Astrocyte (in vitro differentiated cells and primary cell): Measurements from ENCODE around the gene AFF3. TPM values are rescaled to one million over a fixed set of nuclear protein-coding genes. Genes with fewer than 3 reads are reported as not detected.

Experiments
- DNase-seq: peaks from one replicate; pipeline ENCODE4 v3.0.0-alpha.2; 2010; ENCODE audit warnings: low read depth
- FAIRE-seq: peaks from 2 replicates; lab custom pipeline; 2011; peaks lifted over from hg19 to GRCh38; lab: Jason Lieb, UNC
- H2AFZ ChIP-seq: 2 replicates; pipeline ENCODE4 v1.6.0; 2012; ENCODE audit warnings: low read depth, low read length, inconsistent platforms
- H3K27ac ChIP-seq: 2 replicates; pipeline ENCODE4 v1.5.1; 2011; ENCODE audit warnings: low read depth, low read length, inconsistent platforms
- H3K27me3 ChIP-seq: 2 replicates; pipeline ENCODE4 v1.6.0; 2011; ENCODE audit warnings: low read length, inconsistent platforms; ENCODE audit not compliant: insufficient read depth
- H3K36me3 ChIP-seq: 2 replicates; pipeline ENCODE4 v1.5.1; 2011; ENCODE audit warnings: low read length, inconsistent platforms; ENCODE audit not compliant: insufficient read depth
- H3K4me1 ChIP-seq: 2 replicates; pipeline ENCODE4 v1.5.1; 2011; ENCODE audit warnings: low read length, inconsistent platforms; ENCODE audit not compliant: insufficient read depth
- H3K4me2 ChIP-seq: 2 replicates; pipeline ENCODE4 v1.6.0; 2012; ENCODE audit warnings: low read length, inconsistent platforms
- H3K4me3 ChIP-seq: 2 replicates; pipeline ENCODE4 v1.5.1; 2011; ENCODE audit warnings: low read depth, mild to moderate bottlenecking, low read length, inconsistent platforms; ENCODE audit not compliant: insufficient read depth
- H3K79me2 ChIP-seq: 2 replicates; pipeline ENCODE4 v1.6.0; 2012; ENCODE audit warnings: mild to moderate bottlenecking, low read length, inconsistent platforms; ENCODE audit not compliant: insufficient read depth
- H3K9ac ChIP-seq: 2 replicates; pipeline ENCODE4 v1.6.0; 2012; ENCODE audit warnings: mild to moderate bottlenecking, low read length, inconsistent platforms
- H3K9me3 ChIP-seq: 2 replicates; pipeline ENCODE4 v1.5.1; 2012; ENCODE audit warnings: low read depth, mild to moderate bottlenecking, low read length, inconsistent platforms; ENCODE audit not compliant: insufficient read depth
- H4K20me1 ChIP-seq: 2 replicates; pipeline ENCODE4 v1.6.0; 2012; ENCODE audit warnings: low read length, inconsistent platforms; ENCODE audit not compliant: insufficient read depth
- H3K27ac Mint-ChIP-seq: one replicate; pipeline ENCODE4 v1.8.0; 2021; ENCODE audit warnings: mild to moderate bottlenecking, mixed read lengths; ENCODE audit not compliant: unreplicated experiment
- H3K27me3 Mint-ChIP-seq: one replicate; pipeline ENCODE4 v1.8.0; 2021; ENCODE audit warnings: low read depth, mixed read lengths; ENCODE audit not compliant: unreplicated experiment
- H3K36me3 Mint-ChIP-seq: one replicate; pipeline ENCODE4 v1.8.0; 2021; ENCODE audit warnings: low read depth, mixed read lengths; ENCODE audit not compliant: unreplicated experiment
- H3K4me1 Mint-ChIP-seq: one replicate; pipeline ENCODE4 v1.8.0; 2021; ENCODE audit warnings: low read depth, mixed read lengths; ENCODE audit not compliant: unreplicated experiment
- H3K4me3 Mint-ChIP-seq: one replicate; pipeline ENCODE4 v1.8.0; 2021; ENCODE audit warnings: mild to moderate bottlenecking, moderate library complexity, mixed read lengths; ENCODE audit not compliant: unreplicated experiment
- H3K9me3 Mint-ChIP-seq: one replicate; pipeline ENCODE4 v1.8.0; 2021; ENCODE audit warnings: mild to moderate bottlenecking, mixed read lengths; ENCODE audit not compliant: unreplicated experiment
- EZH2 ChIP-seq: IDR thresholded peaks from 2 replicates; pipeline ENCODE4 v1.6.1; 2012; ENCODE audit warnings: mild to moderate bottlenecking, low read length, inconsistent platforms; ENCODE audit not compliant: insufficient read depth
- total RNA-seq: library from RNA; stranded (reverse); gene quantifications from 2 replicates; pipeline ENCODE4 v1.2.1, GENCODE V29; 2021
- TF ChIP-seq, protein P1 (sequence below): IDR thresholded peaks from 2 replicates; pipeline ENCODE4 v1.5.1; 2011; ENCODE audit warnings: low read depth, mild to moderate bottlenecking, inconsistent platforms, low read length, moderate library complexity; ENCODE audit not compliant: insufficient read depth

Gene AFF3
- total RNA-seq, 1 donor from 2014 or later, result 14.7 TPM

- Mint-ChIP-seq H3K4me1 (no peaks in the 10 kb centered on the region), H3K27ac (no peak overlapping the region), H3K9me3 (no peaks in the 10 kb centered on the region), H3K27me3 (peaks cover 3% of the 10 kb centered on the region), H3K4me3 (no peak overlapping the region), H3K36me3 (peaks cover 5% of the 10 kb centered on the region)
- FAIRE-seq (no peak), DNase-seq (no peak)
- no peak overlapping the region for H3K4me2 ChIP-seq
- H3K27me3 ChIP-seq, result no peaks in the 10 kb centered on the region
- H3K9ac ChIP-seq, result no peak overlapping the region
- H3K36me3 ChIP-seq, result no peaks in the 10 kb centered on the region
- no peaks in the 10 kb centered on the region for H4K20me1 ChIP-seq
- no peaks in the 10 kb centered on the region for H3K4me1 ChIP-seq
- no peak overlapping the region for H2AFZ ChIP-seq
- TF ChIP-seq, protein P1, sequence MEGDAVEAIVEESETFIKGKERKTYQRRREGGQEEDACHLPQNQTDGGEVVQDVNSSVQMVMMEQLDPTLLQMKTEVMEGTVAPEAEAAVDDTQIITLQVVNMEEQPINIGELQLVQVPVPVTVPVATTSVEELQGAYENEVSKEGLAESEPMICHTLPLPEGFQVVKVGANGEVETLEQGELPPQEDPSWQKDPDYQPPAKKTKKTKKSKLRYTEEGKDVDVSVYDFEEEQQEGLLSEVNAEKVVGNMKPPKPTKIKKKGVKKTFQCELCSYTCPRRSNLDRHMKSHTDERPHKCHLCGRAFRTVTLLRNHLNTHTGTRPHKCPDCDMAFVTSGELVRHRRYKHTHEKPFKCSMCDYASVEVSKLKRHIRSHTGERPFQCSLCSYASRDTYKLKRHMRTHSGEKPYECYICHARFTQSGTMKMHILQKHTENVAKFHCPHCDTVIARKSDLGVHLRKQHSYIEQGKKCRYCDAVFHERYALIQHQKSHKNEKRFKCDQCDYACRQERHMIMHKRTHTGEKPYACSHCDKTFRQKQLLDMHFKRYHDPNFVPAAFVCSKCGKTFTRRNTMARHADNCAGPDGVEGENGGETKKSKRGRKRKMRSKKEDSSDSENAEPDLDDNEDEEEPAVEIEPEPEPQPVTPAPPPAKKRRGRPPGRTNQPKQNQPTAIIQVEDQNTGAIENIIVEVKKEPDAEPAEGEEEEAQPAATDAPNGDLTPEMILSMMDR, result no peak
- no peak for TF ChIP-seq EZH2
- H3K27ac ChIP-seq, result no peak overlapping the region
- no peak overlapping the region for H3K4me3 ChIP-seq
- H3K9me3 ChIP-seq, result no peaks in the 10 kb centered on the region
- H3K79me2 ChIP-seq, result no peaks in the 10 kb centered on the region
Measured at GRCh38 chr2:99675130-99675661, 467.2 kb downstream of the AFF3 start.

DNA sequence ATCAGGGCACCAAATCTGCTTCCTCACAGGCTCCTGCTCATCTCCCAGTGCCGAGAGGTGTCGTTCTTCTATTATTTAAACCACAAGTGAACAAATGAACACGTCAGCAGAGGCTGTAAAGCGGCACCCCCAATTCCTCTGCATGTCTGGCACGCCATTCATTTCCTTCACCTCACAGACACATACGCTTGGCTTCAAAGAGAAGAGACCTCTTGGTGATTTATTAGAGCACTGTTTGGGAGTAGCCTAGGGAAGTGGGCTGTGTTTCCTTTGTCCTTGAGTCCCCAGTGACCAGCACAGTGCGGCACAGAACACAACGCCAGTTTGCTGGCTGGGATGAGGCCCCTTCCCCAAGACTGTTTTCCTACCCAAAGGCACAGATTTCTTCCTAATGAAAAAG is 468.3 kb downstream of the AFF3 start:
- Histone ChIP-seq H4K20me1 (no peaks in the 10 kb centered on the region), H3K4me3 (no peak overlapping the region), H3K9ac (no peak overlapping the region), H3K27me3 (no peaks in the 10 kb centered on the region), H3K36me3 (no peaks in the 10 kb centered on the region), H3K79me2 (no peaks in the 10 kb centered on the region), H3K27ac (no peak overlapping the region), H3K4me1 (no peaks in the 10 kb centered on the region), H2AFZ (no peak overlapping the region), H3K4me2 (no peak overlapping the region), H3K9me3 (no peaks in the 10 kb centered on the region)
- H3K27me3 Mint-ChIP-seq, result peaks cover 3% of the 10 kb centered on the region
- no peaks in the 10 kb centered on the region for H3K4me1 Mint-ChIP-seq
- TF ChIP-seq EZH2, result no peak
- TF ChIP-seq, protein P1, result no peak
- no peak for FAIRE-seq
- H3K4me3 Mint-ChIP-seq, result no peak overlapping the region
- H3K36me3 Mint-ChIP-seq, result peaks cover 2% of the 10 kb centered on the region
- DNase-seq, result no peak
- no peak overlapping the region for H3K27ac Mint-ChIP-seq
- no peaks in the 10 kb centered on the region for H3K9me3 Mint-ChIP-seq

DNA sequence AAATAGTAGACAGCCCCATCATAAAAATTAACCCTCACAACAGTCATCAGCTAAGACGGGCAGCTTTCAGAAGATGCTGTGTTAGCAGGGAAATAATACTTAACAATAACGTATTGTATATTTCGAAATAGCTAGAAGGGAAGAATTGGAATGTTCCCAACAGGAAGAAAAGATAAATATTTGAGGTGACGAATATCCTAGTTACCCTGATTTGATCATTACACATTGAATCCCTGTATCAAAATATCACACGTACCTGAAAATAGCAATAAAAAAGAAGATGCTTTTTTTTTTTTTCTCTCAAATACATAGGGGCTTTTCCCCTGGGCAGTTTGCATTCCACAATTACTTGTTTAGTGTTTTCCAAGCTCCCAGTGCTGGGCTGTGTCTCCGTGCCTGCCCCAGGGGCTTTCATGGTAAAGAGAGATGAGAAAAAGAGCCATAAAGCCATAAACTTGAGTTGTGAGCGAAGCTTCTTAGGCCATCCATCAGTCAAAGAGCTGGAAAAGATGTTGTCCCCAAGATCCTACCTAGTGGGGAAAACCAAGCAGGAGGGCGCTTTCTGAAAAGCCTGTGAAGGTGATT is 469.5 kb downstream of the AFF3 start:
- peaks cover 2% of the 10 kb centered on the region for H3K36me3 Mint-ChIP-seq
- H3K27ac ChIP-seq, result no peak overlapping the region

More for the DNA sequence above, 469.5 kb downstream of the AFF3 start:
- no peaks in the 10 kb centered on the region for H3K4me1 ChIP-seq
- H2AFZ ChIP-seq, result no peak overlapping the region
- Mint-ChIP-seq H3K27ac (no peak overlapping the region), H3K4me3 (no peak overlapping the region), H3K9me3 (no peaks in the 10 kb centered on the region), H3K4me1 (no peaks in the 10 kb centered on the region), H3K27me3 (peaks cover 3% of the 10 kb centered on the region)
- no peak overlapping the region for H3K4me2 ChIP-seq
- no peak for DNase-seq
- H3K79me2 ChIP-seq, result no peaks in the 10 kb centered on the region
- TF ChIP-seq, protein P1, result no peak
- TF ChIP-seq EZH2, result no peak
- no peak overlapping the region for H3K4me3 ChIP-seq
- FAIRE-seq, result no peak
- no peaks in the 10 kb centered on the region for H3K9me3 ChIP-seq
- H3K36me3 ChIP-seq, result no peaks in the 10 kb centered on the region
- H4K20me1 ChIP-seq, result no peaks in the 10 kb centered on the region
- no peak overlapping the region for H3K9ac ChIP-seq
- H3K27me3 ChIP-seq, result no peaks in the 10 kb centered on the region
